GM19463 (cell line): Measurements from ENCODE around the gene HOXD12.
A peak's percentile ranks its signal among the peaks of the same experiment; 100 is the strongest.

Experiments
- ATAC-seq: cut with Tn5 transposase; IDR thresholded peaks from one replicate; pipeline ENCODE4 v1.9.1; 2021; ENCODE audit warnings: mild to moderate bottlenecking, moderate library complexity; ENCODE audit not compliant: unreplicated experiment

The HOXD12 gene

GRCh38 chr2:176080540-176081375, 18.8 kb upstream of the HOXD12 start:
- no peak for ATAC-seq

- no peak for ATAC-seq
Measured at GRCh38 chr2:176081376-176081836, 18.2 kb upstream of the HOXD12 start.

- ATAC-seq, result no peak
Measured at GRCh38 chr2:176081837-176082524, 17.6 kb upstream of the HOXD12 start.

GRCh38 chr2:176082525-176082823, 17.1 kb upstream of the HOXD12 start:
- ATAC-seq, result no peak

- ATAC-seq, result no peak
Measured at GRCh38 chr2:176082824-176083751, 16.5 kb upstream of the HOXD12 start.

GRCh38 chr2:176083796-176084261, 15.8 kb upstream of the HOXD12 start, which contains the start of gene EVX2:
Gene EVX2, minus strand, starts transcription at chr2:176083962. Its CDS starts 186 bp downstream, at chr2:176083776.
- ATAC-seq, result no peak

GRCh38 chr2:176084611-176085119, 14.9 kb upstream of the HOXD12 start:
- ATAC-seq, result no peak

- ATAC-seq, result no peak
Measured at GRCh38 chr2:176085120-176085788, 14.3 kb upstream of the HOXD12 start.

- ATAC-seq, result no peak
Measured at GRCh38 chr2:176085861-176086771, 13.5 kb upstream of the HOXD12 start.

GRCh38 chr2:176087330-176088047, 12.1 kb upstream of the HOXD12 start:
- ATAC-seq, result no peak

- ATAC-seq, result peak; percentile 72
Measured at GRCh38 chr2:176088048-176088936, 11.3 kb upstream of the HOXD12 start.

GRCh38 chr2:176088937-176089842, 10.4 kb upstream of the HOXD12 start:
- ATAC-seq, result no peak

- ATAC-seq, result no peak
Measured at GRCh38 chr2:176089843-176090395, 9.7 kb upstream of the HOXD12 start.

- ATAC-seq, result no peak
Measured at GRCh38 chr2:176090862-176091261, 8.7 kb upstream of the HOXD12 start.

GRCh38 chr2:176091329-176092258, 8.0 kb upstream of the HOXD12 start:
- ATAC-seq, result no peak
